ENCODE data around the gene C3. TPM values are rescaled to one million over a fixed set of nuclear protein-coding genes. Genes with fewer than 3 reads are reported as not detected.

Gene C3
- total and polyA plus RNA-seq, 7 donors: 37.7 to 120 (median 88.4) TPM

- intact Hi-C loops (cut with DNase I): no loop called here
- Histone ChIP-seq H3K9me3 (no peaks in the 10 kb centered on the region), H3K36me3 (ENCODE audit: insufficient read depth in 1 of 2, low read depth in 1 of 2) (no peaks in the 10 kb centered on the region), H3K4me3 (no peak overlapping the region), H3K27ac (no peak overlapping the region), H3K27me3 (ENCODE audit: insufficient read depth in 3 of 3, low read length in 2 of 3) (peaks cover 0 to 4% (median 3%) of the 10 kb centered on the region in 3 donors), H3K4me1 (no peaks in the 10 kb centered on the region)
- 77 to 82% (median 79%) methylated on average over 5 of the region's 5 CpGs for WGBS, 3 donors
- ATAC-seq (no peak), DNase-seq (peak in 1 of 2 donors; percentile 21)
- TF ChIP-seq CTCF (IDR thresholded peaks at IDR 0.05): no peak
Observed at GRCh38 chr19:6721773-6722172, 1.3 kb upstream of the C3 start.

DNA sequence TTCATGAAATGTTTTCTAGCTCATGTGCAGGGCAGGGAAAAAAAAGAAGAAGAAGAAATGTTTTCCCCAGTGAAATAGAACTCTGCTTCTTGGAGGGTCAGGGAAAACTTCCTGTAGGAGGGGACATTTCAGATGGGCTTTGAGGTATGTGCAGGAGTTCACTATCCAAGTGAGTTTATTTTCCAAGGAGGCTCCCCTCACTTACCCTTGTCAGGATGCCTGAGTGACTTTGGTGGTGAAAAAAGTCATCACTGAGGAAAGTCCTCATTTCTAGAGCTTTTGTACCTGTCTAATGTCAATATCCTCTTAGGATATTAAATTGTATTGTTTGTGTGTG lies 656 bp upstream of the C3 start:
- TF ChIP-seq CTCF (IDR thresholded peaks at IDR 0.05): no peak
- Histone ChIP-seq H3K4me3 (no peak overlapping the region), H3K27me3 (ENCODE audit: insufficient read depth in 3 of 3, low read length in 2 of 3) (peaks cover 0 to 8% (median 3%) of the 10 kb centered on the region in 3 donors), H3K27ac (no peak overlapping the region), H3K9me3 (no peaks in the 10 kb centered on the region), H3K4me1 (no peaks in the 10 kb centered on the region), H3K36me3 (ENCODE audit: insufficient read depth in 1 of 2, low read depth in 1 of 2) (no peaks in the 10 kb centered on the region)
- ATAC-seq (no peak), DNase-seq (no peak)
- intact Hi-C loops (cut with DNase I): no loop called here

- no peak for ATAC-seq
- H3K4me3 ChIP-seq: peak overlapping the region; percentile 48
- DNase-seq: no peak
- TF ChIP-seq CTCF (IDR thresholded peaks at IDR 0.05): no peak
- peaks cover 0 to 13% (median 3%) of the 10 kb centered on the region in 3 donors for H3K27me3 ChIP-seq (ENCODE audit: insufficient read depth in 3 of 3, low read length in 2 of 3)
- H3K27ac ChIP-seq: no peak overlapping the region
- H3K9me3 ChIP-seq: no peaks in the 10 kb centered on the region
- intact Hi-C loops (cut with DNase I): no loop called here
- H3K4me1 ChIP-seq: no peaks in the 10 kb centered on the region
- H3K36me3 ChIP-seq (ENCODE audit: insufficient read depth in 1 of 2, low read depth in 1 of 2): no peaks in the 10 kb centered on the region
- WGBS, 3 donors: 89 to 93% (median 92%) methylated on average over 3 of the region's 3 CpGs
Observed at GRCh38 chr19:6719992-6720368, 470 bp downstream of the C3 start.

DNA sequence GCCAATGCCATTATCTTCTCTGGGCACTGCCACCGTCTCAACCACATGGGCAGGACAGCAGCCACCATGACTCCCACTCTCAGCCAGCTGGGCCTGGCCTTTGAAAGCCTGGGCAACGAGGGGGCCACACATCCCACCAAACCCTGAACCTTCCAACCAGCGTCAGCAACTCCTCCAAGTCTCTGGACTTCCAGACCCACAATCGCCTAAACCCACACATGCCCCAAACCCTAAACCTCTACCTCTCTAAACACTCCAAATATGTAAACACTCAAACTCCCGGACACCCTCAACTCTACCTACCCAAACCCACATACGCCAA lies 949 bp downstream of the C3 start:
- no peak overlapping the region for H3K27ac ChIP-seq
- 57 to 63% (median 61%) methylated on average over 6 of the region's 6 CpGs for WGBS, 3 donors

More for the DNA sequence above, 949 bp downstream of the C3 start:
- Histone ChIP-seq H3K4me3 (peak overlapping the region; percentile 48), H3K36me3 (ENCODE audit: insufficient read depth in 1 of 2, low read depth in 1 of 2) (no peaks in the 10 kb centered on the region), H3K27me3 (ENCODE audit: insufficient read depth in 3 of 3, low read length in 2 of 3) (peaks cover 0 to 17% (median 3%) of the 10 kb centered on the region in 3 donors), H3K4me1 (no peaks in the 10 kb centered on the region), H3K9me3 (no peaks in the 10 kb centered on the region)
- ATAC-seq (no peak), DNase-seq (no peak)
- no peak for TF ChIP-seq CTCF (IDR thresholded peaks at IDR 0.05)
- intact Hi-C loops (cut with DNase I): no loop called here
